Keratinocyte (primary cell): ENCODE measurements around the gene C20orf144.

Source experiments
- EZH2 ChIP-seq: IDR thresholded peaks from one replicate; pipeline ENCODE4 v1.6.1; 2012; ENCODE audit warnings: inconsistent platforms, mild to moderate bottlenecking, low read length, moderate library complexity
- TF ChIP-seq, protein P1 (sequence below), 3 experiments: IDR thresholded peaks in 1 of 3; conservative IDR thresholded peaks in 1 of 3; optimal IDR thresholded peaks in 1 of 3; 2 replicates in 2 of 3; 3 replicates in 1 of 3; pipeline versions ENCODE3 to v1.5.1; 2011; ENCODE audit warnings: low read length in 3 of 3, mild to moderate bottlenecking in 3 of 3, moderate library complexity in 2 of 3, control low read depth in 1 of 3, inconsistent platforms in 1 of 3; ENCODE audit not compliant: insufficient read depth in 2 of 3; ENCODE audit errors: extremely low read depth in 1 of 3

DNA sequence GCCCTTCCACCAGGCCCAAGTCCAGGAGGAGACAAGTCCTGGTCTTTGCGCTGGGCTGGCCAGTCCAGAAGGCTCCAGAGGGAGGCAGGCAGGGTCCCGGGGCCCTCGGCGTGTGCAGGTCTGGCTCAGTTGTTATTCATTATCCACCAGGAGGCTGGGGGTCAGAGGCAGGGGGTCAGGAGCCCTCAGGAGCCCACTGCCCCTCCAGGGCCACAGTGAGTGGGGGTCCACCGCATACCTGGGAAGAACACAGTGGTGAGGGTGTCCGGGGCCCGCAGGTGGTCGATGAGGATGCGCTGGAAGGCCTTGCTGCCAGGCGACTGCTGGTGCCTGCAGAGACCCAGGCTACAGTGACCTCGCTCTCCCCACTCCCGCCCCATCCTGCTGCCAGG lies 4.4 kb upstream of the C20orf144 start:
- TF ChIP-seq, protein P1, sequence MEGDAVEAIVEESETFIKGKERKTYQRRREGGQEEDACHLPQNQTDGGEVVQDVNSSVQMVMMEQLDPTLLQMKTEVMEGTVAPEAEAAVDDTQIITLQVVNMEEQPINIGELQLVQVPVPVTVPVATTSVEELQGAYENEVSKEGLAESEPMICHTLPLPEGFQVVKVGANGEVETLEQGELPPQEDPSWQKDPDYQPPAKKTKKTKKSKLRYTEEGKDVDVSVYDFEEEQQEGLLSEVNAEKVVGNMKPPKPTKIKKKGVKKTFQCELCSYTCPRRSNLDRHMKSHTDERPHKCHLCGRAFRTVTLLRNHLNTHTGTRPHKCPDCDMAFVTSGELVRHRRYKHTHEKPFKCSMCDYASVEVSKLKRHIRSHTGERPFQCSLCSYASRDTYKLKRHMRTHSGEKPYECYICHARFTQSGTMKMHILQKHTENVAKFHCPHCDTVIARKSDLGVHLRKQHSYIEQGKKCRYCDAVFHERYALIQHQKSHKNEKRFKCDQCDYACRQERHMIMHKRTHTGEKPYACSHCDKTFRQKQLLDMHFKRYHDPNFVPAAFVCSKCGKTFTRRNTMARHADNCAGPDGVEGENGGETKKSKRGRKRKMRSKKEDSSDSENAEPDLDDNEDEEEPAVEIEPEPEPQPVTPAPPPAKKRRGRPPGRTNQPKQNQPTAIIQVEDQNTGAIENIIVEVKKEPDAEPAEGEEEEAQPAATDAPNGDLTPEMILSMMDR (optimal IDR thresholded peaks at IDR 0.05 in 1 of 3, IDR thresholded peaks at IDR 0.05 in 1 of 3, conservative IDR thresholded peaks at IDR 0.05 in 1 of 3; ENCODE audit: extremely low read depth in 1 of 3, insufficient read depth in 2 of 3, low read length in 3 of 3): no peak
- no peak for TF ChIP-seq EZH2
